Nephron (organoid): ENCODE results near the gene BMAL1.

Experiments used
- H3K27ac Mint-ChIP-seq, 3 experiments: 2 replicates each; pipeline ENCODE4 v1.8.0; 2020; ENCODE audit warnings: mixed read lengths in 3 of 3, mild to moderate bottlenecking in 2 of 3, moderate library complexity in 1 of 3
- H3K27me3 Mint-ChIP-seq: 2 replicates; pipeline ENCODE4 v1.8.0; 2021; ENCODE audit warnings: low read depth, mild to moderate bottlenecking, moderate library complexity, mixed read lengths
- H3K36me3 Mint-ChIP-seq: 2 replicates; pipeline ENCODE4 v1.8.0; 2020; ENCODE audit warnings: low read depth, mixed read lengths
- H3K4me1 Mint-ChIP-seq: 2 replicates; pipeline ENCODE4 v1.8.0; 2020; ENCODE audit warnings: mixed read lengths
- H3K4me3 Mint-ChIP-seq, 3 experiments: 2 replicates each; pipeline ENCODE4 v1.8.0; 2020; ENCODE audit warnings: mild to moderate bottlenecking in 3 of 3, mixed read lengths in 3 of 3, moderate library complexity in 2 of 3
- H3K9me3 Mint-ChIP-seq: 2 replicates; pipeline ENCODE4 v1.8.0; 2020; ENCODE audit warnings: mixed read lengths
- CTCF ChIP-seq, 3 experiments: fragments of 200-600 bp; sonication (generic); IDR thresholded peaks; one replicate each; pipeline ENCODE4 v1.5.0; 2021; ENCODE audit warnings: antibody characterized with exemption in 3 of 3; ENCODE audit not compliant: unreplicated experiment in 3 of 3

Gene BMAL1

DNA sequence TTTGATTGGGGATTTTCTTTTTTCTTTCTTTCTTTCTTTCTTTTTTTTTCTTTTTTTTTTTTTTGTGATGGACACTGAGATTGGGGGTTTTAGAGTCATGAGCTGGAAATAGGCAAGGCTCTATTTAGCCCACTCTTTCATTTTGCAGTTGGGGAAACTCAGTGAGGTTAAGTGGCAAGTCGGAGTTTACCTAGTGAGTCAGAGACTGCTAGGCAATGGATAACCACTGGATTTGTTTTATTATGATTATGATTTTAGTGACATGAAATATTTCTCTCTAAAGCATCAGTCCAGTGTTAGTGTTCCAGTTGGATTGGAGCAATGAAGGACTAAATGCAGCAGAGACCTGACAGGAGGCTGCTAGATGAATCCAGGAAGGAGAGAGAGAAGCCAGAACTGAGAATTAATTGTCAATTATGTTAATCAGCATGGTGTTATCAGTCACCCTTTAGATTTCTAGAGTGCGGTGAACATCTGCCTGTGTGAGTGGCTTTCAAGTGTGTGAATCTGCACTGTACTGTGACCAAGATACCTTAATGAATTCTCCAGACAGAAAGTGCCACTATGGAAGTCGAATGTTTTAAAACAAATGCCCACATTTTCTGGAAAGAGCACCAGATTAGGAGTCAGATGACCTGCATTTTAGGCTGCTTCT, 10.9 kb downstream of the BMAL1 start:
- H3K36me3 Mint-ChIP-seq = no peaks in the 10 kb centered on the region
- H3K9me3 Mint-ChIP-seq = no peaks in the 10 kb centered on the region
- no peak for TF ChIP-seq CTCF (IDR thresholded peaks at IDR 0.05; ENCODE audit: unreplicated experiment in 3 of 3)
- H3K27ac Mint-ChIP-seq = no peak overlapping the region
- H3K4me3 Mint-ChIP-seq = no peak overlapping the region
- peaks cover 20% of the 10 kb centered on the region for H3K27me3 Mint-ChIP-seq
- no peaks in the 10 kb centered on the region for H3K4me1 Mint-ChIP-seq

DNA sequence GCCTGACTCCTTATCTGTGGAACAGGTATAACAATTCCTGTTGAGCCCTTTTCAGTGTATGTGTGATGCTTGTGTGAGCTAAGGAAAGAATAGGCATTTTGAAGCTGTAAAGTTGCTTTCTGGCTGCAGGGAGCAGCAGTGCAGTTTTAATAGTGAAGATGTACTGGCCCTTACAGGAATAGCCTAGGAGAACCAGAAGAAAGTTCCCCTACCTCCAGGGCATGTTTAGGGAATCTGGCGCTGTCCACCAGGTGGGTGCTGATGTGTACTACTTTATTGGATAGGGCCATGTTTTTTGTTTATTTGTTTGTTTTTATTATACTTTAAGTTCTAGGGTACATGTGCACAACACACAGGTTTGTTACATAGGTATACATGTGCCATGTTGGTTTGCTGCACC, 11.5 kb downstream of the BMAL1 start:
- Mint-ChIP-seq H3K36me3 (no peaks in the 10 kb centered on the region), H3K4me1 (no peaks in the 10 kb centered on the region), H3K27ac (no peak overlapping the region), H3K4me3 (no peak overlapping the region), H3K27me3 (peaks cover 16% of the 10 kb centered on the region), H3K9me3 (no peaks in the 10 kb centered on the region)
- no peak for TF ChIP-seq CTCF (IDR thresholded peaks at IDR 0.05; ENCODE audit: unreplicated experiment in 3 of 3)

GRCh38 chr11:13290221-13290980, 12.8 kb downstream of the BMAL1 start:
- no peak for TF ChIP-seq CTCF (IDR thresholded peaks at IDR 0.05; ENCODE audit: unreplicated experiment in 3 of 3)
- no peak overlapping the region for H3K4me3 Mint-ChIP-seq
- peaks cover 12% of the 10 kb centered on the region for H3K27me3 Mint-ChIP-seq
- no peaks in the 10 kb centered on the region for H3K9me3 Mint-ChIP-seq
- H3K36me3 Mint-ChIP-seq = no peaks in the 10 kb centered on the region
- H3K4me1 Mint-ChIP-seq = no peaks in the 10 kb centered on the region
- H3K27ac Mint-ChIP-seq = no peak overlapping the region

- no peak for TF ChIP-seq CTCF (IDR thresholded peaks at IDR 0.05; ENCODE audit: unreplicated experiment in 3 of 3)
- peaks cover 12% of the 10 kb centered on the region for H3K27me3 Mint-ChIP-seq
- no peak overlapping the region for H3K4me3 Mint-ChIP-seq
- H3K36me3 Mint-ChIP-seq = no peaks in the 10 kb centered on the region
- no peak overlapping the region for H3K27ac Mint-ChIP-seq
- no peaks in the 10 kb centered on the region for H3K4me1 Mint-ChIP-seq
- H3K9me3 Mint-ChIP-seq = no peaks in the 10 kb centered on the region
Measured at GRCh38 chr11:13291361-13291760, 13.8 kb downstream of the BMAL1 start.

DNA sequence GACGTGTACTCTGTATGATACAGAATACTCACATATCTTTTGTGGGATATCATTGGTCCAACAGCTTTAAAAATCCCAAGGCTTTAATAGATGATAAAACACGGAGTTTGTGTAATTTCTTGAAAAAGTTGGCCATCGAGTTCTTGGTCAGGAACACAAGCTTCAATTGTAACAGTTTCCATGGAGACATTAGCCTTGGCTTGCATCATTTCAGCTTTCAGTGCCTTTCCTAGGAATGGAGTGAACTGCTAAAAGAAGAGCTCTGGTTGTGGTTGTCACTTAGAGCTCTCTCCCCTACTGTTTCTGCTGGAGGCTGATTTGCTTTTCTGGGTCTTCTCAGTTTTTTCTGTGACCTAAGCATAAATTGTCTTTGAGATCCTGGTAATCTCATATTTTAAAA, 14.2 kb downstream of the BMAL1 start:
- no peaks in the 10 kb centered on the region for H3K9me3 Mint-ChIP-seq
- H3K4me3 Mint-ChIP-seq = no peak overlapping the region
- H3K27ac Mint-ChIP-seq = no peak overlapping the region
- no peaks in the 10 kb centered on the region for H3K4me1 Mint-ChIP-seq
- no peak for TF ChIP-seq CTCF (IDR thresholded peaks at IDR 0.05; ENCODE audit: unreplicated experiment in 3 of 3)
- no peaks in the 10 kb centered on the region for H3K36me3 Mint-ChIP-seq
- H3K27me3 Mint-ChIP-seq = peaks cover 12% of the 10 kb centered on the region

DNA sequence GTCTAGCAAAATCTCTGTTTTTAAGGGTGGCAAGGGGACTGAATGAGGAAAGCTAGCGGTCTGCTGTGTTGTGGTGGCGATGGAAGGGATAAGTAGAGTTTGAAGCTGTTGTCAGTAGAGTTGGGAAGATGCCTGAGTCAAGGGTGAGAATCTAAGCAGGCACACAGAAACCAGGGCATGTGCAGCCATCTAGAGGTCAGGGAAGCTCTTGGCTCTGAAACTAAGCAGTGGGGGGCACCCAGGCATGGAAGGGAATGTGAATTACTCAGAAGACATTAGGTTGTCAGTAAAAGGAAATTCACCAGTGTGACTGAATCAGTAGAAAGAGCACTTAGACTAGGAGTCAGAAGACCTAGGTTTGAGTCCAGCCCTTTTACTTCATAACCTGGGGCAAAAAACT, 15.4 kb downstream of the BMAL1 start:
- H3K4me1 Mint-ChIP-seq = no peaks in the 10 kb centered on the region
- H3K27ac Mint-ChIP-seq = no peak overlapping the region
- H3K4me3 Mint-ChIP-seq = no peak overlapping the region
- no peaks in the 10 kb centered on the region for H3K9me3 Mint-ChIP-seq
- no peaks in the 10 kb centered on the region for H3K36me3 Mint-ChIP-seq
- no peak for TF ChIP-seq CTCF (IDR thresholded peaks at IDR 0.05; ENCODE audit: unreplicated experiment in 3 of 3)
- peaks cover 7% of the 10 kb centered on the region for H3K27me3 Mint-ChIP-seq
